IMR-90 (cell line): ENCODE measurements around the gene NUDT3. TPM values are rescaled to one million over a fixed set of nuclear protein-coding genes. Genes with fewer than 3 reads are reported as not detected.

Experiments used
- ATAC-seq: fragments of 200-7000 bp; cut with Tn5 transposase; 2 replicates; pipeline ENCODE4 v1.9.1; 2020; ENCODE audit warnings: low read depth, mild to moderate bottlenecking, moderate library complexity
- BruUV-seq: library from RNA; stranded (reverse); fragments of 400-500 nt; replicated peaks from 2 replicates; lab custom pipeline; 2021; lab: Mats Ljungman, UMichigan
- CTCF ChIA-PET: fragments of 300-600 bp; formaldehyde crosslinking; extraction: SDS; loops from one replicate; lab custom pipeline; 2021; ENCODE audit warnings: antibody characterized with exemption; lab: Yijun Ruan, JAX
- POLR2A ChIA-PET: fragments of 300-600 bp; sonication (Branson Sonifier 250); formaldehyde crosslinking; loops from one replicate; lab custom pipeline; 2022; ENCODE audit warnings: antibody characterized with exemption; ENCODE audit not compliant: unreplicated experiment; lab: Charles Lee
- DNase-seq: peaks from one replicate; pipeline ENCODE4 v3.0.0; 2013
- H2AFZ ChIP-seq: replicated peaks from 2 replicates; pipeline ENCODE3; 2013; ENCODE audit warnings: low read length, mild to moderate bottlenecking; ENCODE audit not compliant: poor library complexity
- H2AK5ac ChIP-seq: 2 replicates; pipeline ENCODE4 v1.6.1; 2013; ENCODE audit warnings: low read depth, low read length, inconsistent platforms
- H2AK9ac ChIP-seq: replicated peaks from 2 replicates; pipeline ENCODE3; 2013; ENCODE audit warnings: mild to moderate bottlenecking, low read depth, low read length, moderate library complexity; ENCODE audit not compliant: poor library complexity
- H2BK120ac ChIP-seq: 2 replicates; pipeline ENCODE4 v1.6.1; 2013; ENCODE audit warnings: low read depth, low read length, inconsistent platforms
- H2BK15ac ChIP-seq: 3 replicates; pipeline ENCODE4 v1.6.1; 2013; ENCODE audit warnings: low read depth, low read length, inconsistent platforms
- H2BK20ac ChIP-seq: 2 replicates; pipeline ENCODE4 v1.6.1; 2013; ENCODE audit warnings: low read depth, mild to moderate bottlenecking, inconsistent platforms, low read length, moderate library complexity
- H2BK5ac ChIP-seq: 2 replicates; pipeline ENCODE4 v1.6.1; 2013; ENCODE audit warnings: mild to moderate bottlenecking, low read depth, low read length, inconsistent platforms; ENCODE audit not compliant: poor library complexity, severe bottlenecking
- H3K14ac ChIP-seq: replicated peaks from 2 replicates; pipeline ENCODE4 v1.6.1; 2013; ENCODE audit warnings: low read depth, low read length, inconsistent platforms
- H3K18ac ChIP-seq: 2 replicates; pipeline ENCODE4 v1.6.1; 2013; ENCODE audit warnings: low read depth, low read length, control low read depth
- H3K23ac ChIP-seq: 2 replicates; pipeline ENCODE4 v1.6.1; 2013; ENCODE audit warnings: low read depth, low read length, inconsistent platforms
- H3K27ac ChIP-seq: 2 replicates; pipeline ENCODE4 v1.5.1; 2013; ENCODE audit warnings: mild to moderate bottlenecking, control low read depth, low read length; ENCODE audit not compliant: insufficient read depth
- H3K27me3 ChIP-seq: 2 replicates; pipeline ENCODE4 v1.6.1; 2013; ENCODE audit warnings: low read length; ENCODE audit not compliant: control insufficient read depth, insufficient read depth
- H3K36me3 ChIP-seq: 2 replicates; pipeline ENCODE4 v1.6.1; 2013; ENCODE audit warnings: low read length, mixed read lengths; ENCODE audit not compliant: control insufficient read depth, insufficient read depth
- H3K4ac ChIP-seq: 2 replicates; pipeline ENCODE4 v1.6.1; 2013; ENCODE audit warnings: low read depth, low read length, inconsistent platforms
- H3K4me1 ChIP-seq: 2 replicates; pipeline ENCODE4 v1.6.1; 2013; ENCODE audit warnings: low read length, mixed read lengths; ENCODE audit not compliant: control insufficient read depth, insufficient read depth
- H3K4me2 ChIP-seq: 2 replicates; pipeline ENCODE4 v1.6.1; 2013; ENCODE audit warnings: low read depth, mild to moderate bottlenecking, control low read depth, low read length, moderate library complexity
- H3K4me3 ChIP-seq: 2 replicates; pipeline ENCODE4 v1.5.1; 2013; ENCODE audit warnings: low read depth, mild to moderate bottlenecking, control low read depth, low read length, moderate library complexity; ENCODE audit not compliant: insufficient read depth
- H3K56ac ChIP-seq: 2 replicates; pipeline ENCODE4 v1.6.1; 2013; ENCODE audit warnings: low read length, inconsistent platforms; ENCODE audit not compliant: insufficient read depth; ENCODE audit errors: extremely low read depth
- H3K79me1 ChIP-seq, 2 experiments: 2 replicates each; pipeline ENCODE4 v1.6.1; 2013; ENCODE audit warnings: low read length in 2 of 2, inconsistent platforms in 1 of 2, low read depth in 1 of 2
- H3K9ac ChIP-seq: 2 replicates; pipeline ENCODE4 v1.6.1; 2013; ENCODE audit warnings: low read depth, low read length, control low read depth
- H3K9me1 ChIP-seq: 2 replicates; pipeline ENCODE4 v1.6.1; 2013; ENCODE audit warnings: low read length, inconsistent platforms; ENCODE audit not compliant: insufficient read depth
- H3K9me3 ChIP-seq: 2 replicates; pipeline ENCODE4 v1.6.1; 2013; ENCODE audit warnings: low read length; ENCODE audit not compliant: control insufficient read depth, insufficient read depth
- H4K20me1 ChIP-seq: 2 replicates; pipeline ENCODE4 v1.6.1; 2013; ENCODE audit warnings: low read length, inconsistent platforms; ENCODE audit not compliant: insufficient read depth
- H4K5ac ChIP-seq: 2 replicates; pipeline ENCODE4 v1.6.1; 2013; ENCODE audit warnings: mild to moderate bottlenecking, low read depth, low read length, control low read depth
- H4K8ac ChIP-seq, 2 experiments: 2 replicates each; pipeline ENCODE4 v1.6.1; 2013; ENCODE audit warnings: low read depth in 2 of 2, low read length in 2 of 2, control low read depth in 1 of 2, inconsistent platforms in 1 of 2
- H4K91ac ChIP-seq: 2 replicates; pipeline ENCODE4 v1.6.1; 2013; ENCODE audit warnings: low read depth, low read length, inconsistent platforms; ENCODE audit not compliant: insufficient read depth
- BHLHE40 ChIP-seq: fragments of 150-350 bp; IDR thresholded peaks from 2 replicates; pipeline ENCODE4 v1.6.1; 2016; ENCODE audit warnings: mild to moderate bottlenecking, low read depth, low read length
- CEBPB ChIP-seq: IDR thresholded peaks from 2 replicates; pipeline ENCODE4 v1.6.1; 2012; ENCODE audit warnings: low read depth, low read length, improper control_type of control experiment
- CHD1 ChIP-seq: IDR thresholded peaks from 2 replicates; pipeline ENCODE4 v1.6.1; 2012; ENCODE audit warnings: low read depth, low read length, improper control_type of control experiment
- FOS ChIP-seq: fragments of 150-350 bp; IDR thresholded peaks from 2 replicates; pipeline ENCODE4 v1.6.1; 2016; ENCODE audit warnings: low read depth, low read length
- MAFK ChIP-seq: IDR thresholded peaks from 2 replicates; pipeline ENCODE4 v1.6.1; 2012; ENCODE audit warnings: low read depth, low read length, improper control_type of control experiment
- MAZ ChIP-seq: IDR thresholded peaks from 2 replicates; pipeline ENCODE4 v1.6.1; 2012; ENCODE audit warnings: low read depth, mild to moderate bottlenecking, low read length, improper control_type of control experiment, moderate library complexity, borderline replicate concordance
- MXI1 ChIP-seq: IDR thresholded peaks from 2 replicates; pipeline ENCODE4 v1.6.1; 2012; ENCODE audit warnings: low read depth, mild to moderate bottlenecking, low read length, moderate library complexity, borderline replicate concordance
- NFE2L2 ChIP-seq: fragments of 150-350 bp; IDR thresholded peaks from 2 replicates; pipeline ENCODE4 v1.6.1; 2016; ENCODE audit warnings: low read depth, mild to moderate bottlenecking, low read length
- POLR2A ChIP-seq: IDR thresholded peaks from 2 replicates; pipeline ENCODE4 v1.6.1; 2012; ENCODE audit warnings: mild to moderate bottlenecking, low read depth, low read length
- RAD21 ChIP-seq: IDR thresholded peaks from 2 replicates; pipeline ENCODE4 v1.6.1; 2012; ENCODE audit warnings: low read length, improper control_type of control experiment
- RCOR1 ChIP-seq: IDR thresholded peaks from 2 replicates; pipeline ENCODE4 v1.6.1; 2012; ENCODE audit warnings: mild to moderate bottlenecking, low read length, improper control_type of control experiment; ENCODE audit not compliant: insufficient replicate concordance
- RFX5 ChIP-seq: IDR thresholded peaks from 2 replicates; pipeline ENCODE4 v1.8.0; 2012; ENCODE audit warnings: low read depth, mild to moderate bottlenecking, low read length, moderate library complexity
- SMC3 ChIP-seq: fragments of 150-350 bp; IDR thresholded peaks from 2 replicates; pipeline ENCODE4 v1.6.1; 2016; ENCODE audit warnings: low read depth, mild to moderate bottlenecking, antibody characterized with exemption, low read length, moderate library complexity
- WGBS, 2 experiments: methylation state at CpG; one replicate each; pipeline versions ENCODE4 v1.1.5 to v1.1.7; 2013; ENCODE audit warnings: missing lambda C conversion rate in 2 of 2; ENCODE audit not compliant: insufficient read length in 1 of 2; ENCODE audit errors: extremely low coverage in 2 of 2; 5-methylcytosine and 5-hydroxymethylcytosine counted together
- dilution Hi-C: fragments of 300-500 bp; cut with HindIII; formaldehyde crosslinking; loops from one replicate; pipeline ENCODE4 v1.14.3; 2018; ENCODE audit warnings: low sequenced_read_pairs; ENCODE audit not compliant: unreplicated experiment
- in situ Hi-C: fragments of 300-500 bp; cut with MboI; formaldehyde crosslinking; loops from 3 replicates; pipeline ENCODE4 v1.14.3; 2019; ENCODE audit warnings: low sequenced_read_pairs, inconsistent platforms, mixed read lengths
- intact Hi-C: fragments of 100-400 bp; cut with micrococcal nuclease; formaldehyde crosslinking; loops from 2 replicates; pipeline ENCODE4 v1.10.0; 2022
- polyA plus RNA-seq, 3 experiments: library from polyadenylated mRNA; depleted of rRNA; stranded (reverse); fragments of >200 nt; gene quantifications; 2 replicates each; pipeline ENCODE4 v1.2.3, GENCODE V29; 2012; ENCODE audit warnings: low replicate concordance in 1 of 3
- total RNA-seq: library from RNA; depleted of rRNA; stranded (reverse); fragments of >200 nt; gene quantifications from 2 replicates; pipeline ENCODE4 v1.2.3, GENCODE V29; 2012
- TF ChIP-seq, protein P1 (sequence below): conservative IDR thresholded peaks from 2 replicates; pipeline ENCODE4 v1.5.1; 2012; ENCODE audit warnings: mild to moderate bottlenecking, low read depth, low read length, improper control_type of control experiment

NUDT3 gene
- total and polyA plus RNA-seq, 2 of the 4 experiments (the other 2 are of a cell fraction) = 10.1 to 17.2 TPM

DNA sequence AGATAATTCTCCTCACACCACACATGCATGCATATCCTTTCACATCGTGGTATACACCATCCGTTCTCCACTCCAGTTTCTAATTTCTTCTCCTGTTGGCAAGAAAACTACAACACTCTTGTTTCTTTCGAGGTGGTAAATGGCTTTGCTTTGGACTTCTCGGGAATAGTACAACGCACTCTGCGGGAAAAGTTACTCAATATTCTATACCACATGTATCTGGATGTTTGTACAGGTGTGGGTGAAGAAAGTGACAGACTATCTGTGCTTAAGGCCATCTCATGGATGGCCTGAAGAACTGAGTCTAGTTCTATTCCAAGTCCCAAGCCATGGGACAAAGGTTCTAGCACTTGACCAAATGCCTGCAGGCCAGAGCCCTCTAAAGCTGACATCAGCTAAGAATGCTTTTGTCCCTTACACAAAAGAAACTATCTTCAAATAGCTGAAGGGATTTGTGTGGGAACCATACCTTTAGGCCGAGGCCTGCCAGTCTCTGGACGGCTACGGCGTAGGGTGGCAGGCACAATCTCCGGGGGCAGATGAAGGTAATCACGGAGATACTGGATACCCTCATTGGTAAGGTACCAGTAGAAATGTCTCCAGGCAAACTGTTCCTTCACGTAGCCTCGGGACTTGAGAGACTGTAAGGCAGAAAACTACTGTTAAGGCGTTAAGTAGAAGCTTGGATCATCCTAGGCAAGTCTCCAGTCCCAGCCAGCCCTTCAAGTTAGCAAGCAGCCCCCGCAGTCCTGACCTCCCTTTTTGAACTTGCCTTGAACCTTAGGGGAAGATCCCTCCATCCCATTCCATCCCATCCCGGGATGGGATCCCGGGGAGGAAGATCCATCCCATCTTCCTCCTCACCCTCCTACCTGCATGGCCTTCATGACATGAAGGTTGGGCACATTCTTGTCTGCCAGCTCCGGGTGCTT lies 32.0 kb upstream of the NUDT3 start:
- ChIA-PET CTCF (interaction anchor here (1.2 to 2.1 kb wide), 2 partner anchors 175 to 185 kb away, joined by 3 to 5 read pairs; no protein-coding TSS in a partner anchor), POLR2A (no interaction called here)
- ATAC-seq (no peak), DNase-seq (no peak)
- H3K4me1 ChIP-seq = peaks cover 2% of the 10 kb centered on the region
- H2AK5ac ChIP-seq = peak overlapping the region; percentile 19; the same call in 1 of the 2 replicates
- H3K23ac ChIP-seq = peak overlapping the region; percentile 44; the same call in 1 of the 2 replicates
- H3K18ac ChIP-seq = no peak overlapping the region
- no peak overlapping the region; a peak in 1 of 4 replicates for H4K8ac ChIP-seq
- peak overlapping the region; percentile 94 for H3K4me2 ChIP-seq
- intact Hi-C loops = no loop called here
- H3K4ac ChIP-seq = peak overlapping the region; percentile 90
- H4K91ac ChIP-seq = no peak overlapping the region
- in situ Hi-C loops = loop anchor here (10.0 kb wide), 1 partner anchor 180 kb away; no protein-coding TSS in a partner anchor
- no peak overlapping the region for H2AK9ac ChIP-seq
- peaks cover 35 to 55% of the 10 kb centered on the region in 2 experiments for H3K79me1 ChIP-seq
- H2BK20ac ChIP-seq = no peak overlapping the region
- H4K5ac ChIP-seq = no peak overlapping the region
- peak overlapping the region; percentile 99; the same call in 1 of the 2 replicates for H3K14ac ChIP-seq
- H4K20me1 ChIP-seq = peaks cover 45% of the 10 kb centered on the region
- no peak overlapping the region for H2BK120ac ChIP-seq
- peak overlapping the region; percentile 81 for H3K27ac ChIP-seq
- H3K4me3 ChIP-seq = peak overlapping the region; percentile 82
- no peak overlapping the region for H3K56ac ChIP-seq
- TF ChIP-seq POLR2A (no peak), RAD21 (no peak), RFX5 (no peak), MXI1 (no peak), BHLHE40 (no peak), CEBPB (no peak), MAZ (no peak), NFE2L2 (no peak), MAFK (no peak), FOS (no peak), RCOR1 (no peak), CHD1 (no peak), SMC3 (no peak)
- TF ChIP-seq, protein P1, sequence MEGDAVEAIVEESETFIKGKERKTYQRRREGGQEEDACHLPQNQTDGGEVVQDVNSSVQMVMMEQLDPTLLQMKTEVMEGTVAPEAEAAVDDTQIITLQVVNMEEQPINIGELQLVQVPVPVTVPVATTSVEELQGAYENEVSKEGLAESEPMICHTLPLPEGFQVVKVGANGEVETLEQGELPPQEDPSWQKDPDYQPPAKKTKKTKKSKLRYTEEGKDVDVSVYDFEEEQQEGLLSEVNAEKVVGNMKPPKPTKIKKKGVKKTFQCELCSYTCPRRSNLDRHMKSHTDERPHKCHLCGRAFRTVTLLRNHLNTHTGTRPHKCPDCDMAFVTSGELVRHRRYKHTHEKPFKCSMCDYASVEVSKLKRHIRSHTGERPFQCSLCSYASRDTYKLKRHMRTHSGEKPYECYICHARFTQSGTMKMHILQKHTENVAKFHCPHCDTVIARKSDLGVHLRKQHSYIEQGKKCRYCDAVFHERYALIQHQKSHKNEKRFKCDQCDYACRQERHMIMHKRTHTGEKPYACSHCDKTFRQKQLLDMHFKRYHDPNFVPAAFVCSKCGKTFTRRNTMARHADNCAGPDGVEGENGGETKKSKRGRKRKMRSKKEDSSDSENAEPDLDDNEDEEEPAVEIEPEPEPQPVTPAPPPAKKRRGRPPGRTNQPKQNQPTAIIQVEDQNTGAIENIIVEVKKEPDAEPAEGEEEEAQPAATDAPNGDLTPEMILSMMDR = no peak
- BruUV-seq = no TSS peak
- no peaks in the 10 kb centered on the region for H3K9me3 ChIP-seq
- no peaks in the 10 kb centered on the region for H3K9me1 ChIP-seq
- H3K36me3 ChIP-seq = peaks cover 46% of the 10 kb centered on the region
- WGBS, 2 experiments = 40% methylated on average over 1 of the region's 19 CpGs; no CpG with 5 or more reads in 1 of the 2 experiments
- H2BK5ac ChIP-seq = no peak overlapping the region
- H3K9ac ChIP-seq = peak overlapping the region; percentile 97
- H2AFZ ChIP-seq = no peak overlapping the region
- dilution Hi-C loops = no loop called here
- no peak overlapping the region for H2BK15ac ChIP-seq
- H3K27me3 ChIP-seq = no peaks in the 10 kb centered on the region
